ENCODE data around the gene RAB31. TPM values are rescaled to one million over a fixed set of nuclear protein-coding genes. Genes with fewer than 3 reads are reported as not detected.

Gene RAB31
- total RNA-seq, 4 donors from 2014 or later: 24.5 to 91.6 (median 70.2) TPM

- TF ChIP-seq CTCF (IDR thresholded peaks at IDR 0.05; ENCODE audit: low read depth): no peak
Measured at GRCh38 chr18:9715978-9716774, 8.1 kb downstream of the RAB31 start.

GRCh38 chr18:9716780-9717563, 8.9 kb downstream of the RAB31 start:
- TF ChIP-seq CTCF (IDR thresholded peaks at IDR 0.05; ENCODE audit: low read depth): no peak

- TF ChIP-seq CTCF (IDR thresholded peaks at IDR 0.05; ENCODE audit: low read depth): no peak
Measured at GRCh38 chr18:9719421-9719981, 11.4 kb downstream of the RAB31 start.

- no peak for TF ChIP-seq CTCF (IDR thresholded peaks at IDR 0.05; ENCODE audit: low read depth)
Measured at GRCh38 chr18:9720327-9720726, 12.2 kb downstream of the RAB31 start.

GRCh38 chr18:9721893-9722550, 13.9 kb downstream of the RAB31 start:
- TF ChIP-seq CTCF (IDR thresholded peaks at IDR 0.05; ENCODE audit: low read depth): no peak

- TF ChIP-seq CTCF (IDR thresholded peaks at IDR 0.05; ENCODE audit: low read depth): no peak
Measured at GRCh38 chr18:9722691-9723090, 14.6 kb downstream of the RAB31 start.
